Esophagus squamous epithelium (tissue), 4 donors: ENCODE results near the gene PAIP2.

Source experiments
- CTCF ChIP-seq, 6 experiments: fragments of 450-650 bp in 4 of 6; fragments of 200-600 bp in 2 of 6; sonication (generic) in 2 of 6; IDR thresholded peaks; one replicate each; pipeline ENCODE4 v1.5.1; 2016 to 2019; ENCODE audit warnings: antibody characterized with exemption in 6 of 6, mild to moderate bottlenecking in 4 of 6, moderate library complexity in 4 of 6
- POLR2A ChIP-seq, 4 donors: fragments of 450-650 bp; IDR thresholded peaks; one replicate each; pipeline ENCODE4 v1.6.1; 2017; ENCODE audit warnings: antibody characterized with exemption in 4 of 4, mild to moderate bottlenecking in 4 of 4, moderate library complexity in 3 of 4

- no peak for TF ChIP-seq CTCF (IDR thresholded peaks at IDR 0.05)
- no peak for TF ChIP-seq POLR2A (IDR thresholded peaks at IDR 0.05)
These were observed 61.7 kb downstream of the PAIP2 start for GRCh38 chr5:139403418-139403786.
